Aorta (tissue), 5 donors: ENCODE measurements around the gene KRT15. TPM values are rescaled to one million over a fixed set of nuclear protein-coding genes. Genes with fewer than 3 reads are reported as not detected.
A peak's percentile ranks its signal among the peaks of the same experiment; 100 is the strongest.
"Not testable (repeated sequence)": the region's sequence is repeated elsewhere in the genome, so short reads cannot be mapped to it uniquely, and the experiment has no call there.

Experiments used
- ATAC-seq: fragments of 200-7000 bp; cut with Tn5 transposase; one replicate; pipeline ENCODE4 v1.9.1; 2022; ENCODE audit warnings: moderate library complexity; ENCODE audit not compliant: low FRiP score
- DNase-seq, 2 donors: peaks; one replicate each; pipeline ENCODE4 v3.0.0-alpha.2; 2020
- H3K27ac ChIP-seq, 2 donors: one replicate each; pipeline ENCODE4 v1.5.1; 2013; ENCODE audit warnings: low read length in 2 of 2, mild to moderate bottlenecking in 2 of 2, moderate library complexity in 2 of 2, control low read depth in 1 of 2, inconsistent platforms in 1 of 2, low read depth in 1 of 2
- H3K27me3 ChIP-seq, 2 donors: one replicate each; pipeline ENCODE4 v1.6.1; 2013; ENCODE audit warnings: control low read depth in 1 of 2, low read length in 1 of 2, mild to moderate bottlenecking in 1 of 2, moderate library complexity in 1 of 2; ENCODE audit not compliant: insufficient read depth in 2 of 2, control insufficient read depth in 1 of 2
- H3K36me3 ChIP-seq, 2 donors: one replicate each; pipeline ENCODE4 v1.6.1; 2013; ENCODE audit warnings: control low read depth in 1 of 2, low read length in 1 of 2, mild to moderate bottlenecking in 1 of 2; ENCODE audit not compliant: insufficient read depth in 2 of 2, control insufficient read depth in 1 of 2
- H3K4me1 ChIP-seq, 2 donors: one replicate each; pipeline ENCODE4 v1.6.1; 2013; ENCODE audit warnings: low read length in 2 of 2, control low read depth in 1 of 2, mild to moderate bottlenecking in 1 of 2, moderate library complexity in 1 of 2; ENCODE audit not compliant: insufficient read depth in 2 of 2, control insufficient read depth in 1 of 2
- H3K4me3 ChIP-seq, 2 donors: one replicate each; pipeline ENCODE4 v1.5.1; 2013; ENCODE audit warnings: low read length in 2 of 2, control low read depth in 1 of 2, mild to moderate bottlenecking in 1 of 2
- H3K9me3 ChIP-seq: one replicate; pipeline ENCODE4 v1.6.1; 2013; ENCODE audit warnings: mild to moderate bottlenecking, low read length; ENCODE audit not compliant: control insufficient read depth
- WGBS, 2 donors: extraction: QIAGEN DNeasy Blood & Tissue Kit; methylation state at CpG; one replicate each; pipeline ENCODE4 v1.1.7; 2013; 5-methylcytosine and 5-hydroxymethylcytosine counted together
- intact Hi-C, 2 donors: fragments of 100-400 bp; cut with DNase I; formaldehyde crosslinking; loops; one replicate each; pipeline versions ENCODE4 v1.14.2 to v1.15.0; 2022
- polyA plus RNA-seq, 2 donors: library from polyadenylated mRNA; stranded (reverse); fragments of 200-250 nt; gene quantifications; one replicate each; pipeline ENCODE4 v1.2.3, GENCODE V29; 2013
- total RNA-seq, 2 donors: library from RNA; stranded (reverse); fragmentation: NEBNext Ultra II Directional; extraction: Animal tissue kit (Norgen Biotek cat#: 25700); gene quantifications; one replicate each; pipeline ENCODE4 v1.2.1, GENCODE V29; 2021
- donor health status: healthy with polysubstance abuse.
- donor health status: Bipolar disorder and iron deficiency.
- donor health status: DM: no; HTN: no; CAD: no.
- donor health status: DM: no; HTN: no; CAD: no.
- donor health status: DM: yes; HTN: yes; CAD: no.

KRT15 gene
- total and polyA plus RNA-seq, 4 donors: 0.56 to 1.9 TPM; not detected in 2

- Histone ChIP-seq H3K36me3 (no peaks in the 10 kb centered on the region), H3K4me3 (no peak overlapping the region), H3K27ac (peak overlapping the region in 1 of 2 donors; percentile 6), H3K9me3 (no peaks in the 10 kb centered on the region), H3K4me1 (no peaks in the 10 kb centered on the region), H3K27me3 (no peaks in the 10 kb centered on the region)
- DNase-seq (peak; percentile 94), ATAC-seq (peak; percentile 88)
- WGBS, 2 donors: 15 to 17% methylated on average over 23 of the region's 23 CpGs
- intact Hi-C loops: loop anchor here (1.0 to 10.0 kb wide), 7 partner anchors 56 to 746 kb away; no protein-coding TSS in a partner anchor
Observed at GRCh38 chr17:41547921-41548843, 29.5 kb upstream of the KRT15 start.

- Histone ChIP-seq H3K4me1 (no peaks in the 10 kb centered on the region), H3K27ac (peak overlapping the region in 1 of 2 donors; percentile 6), H3K27me3 (no peaks in the 10 kb centered on the region), H3K4me3 (no peak overlapping the region), H3K9me3 (no peaks in the 10 kb centered on the region), H3K36me3 (no peaks in the 10 kb centered on the region)
- ATAC-seq: peak; percentile 15
- intact Hi-C loops: loop anchor here (5.0 to 10.0 kb wide), 4 partner anchors 55 to 745 kb away; no protein-coding TSS in a partner anchor
- 47% methylated on average over 9 of the region's 9 CpGs for WGBS, 2 donors
- peak in 1 of 2 donors; percentile 67 for DNase-seq
Observed at GRCh38 chr17:41547378-41547841, 28.7 kb upstream of the KRT15 start.

GRCh38 chr17:41546819-41547218 is 28.1 kb upstream of the KRT15 start:
- DNase-seq: peak in 1 of 2 donors; percentile 16
- intact Hi-C loops: loop anchor here (5.0 to 10.0 kb wide), 4 partner anchors 55 to 745 kb away; no protein-coding TSS in a partner anchor
- Histone ChIP-seq H3K4me1 (no peaks in the 10 kb centered on the region), H3K36me3 (no peaks in the 10 kb centered on the region), H3K27me3 (no peaks in the 10 kb centered on the region), H3K4me3 (no peak overlapping the region), H3K27ac (peak overlapping the region in 1 of 2 donors; percentile 6), H3K9me3 (no peaks in the 10 kb centered on the region)
- no peak for ATAC-seq
- WGBS, 2 donors: 99 to 100% methylated on average over 3 of the region's 3 CpGs

GRCh38 chr17:41545829-41546410 is 27.2 kb upstream of the KRT15 start:
- H3K4me3 ChIP-seq: no peak overlapping the region
- H3K27me3 ChIP-seq: no peaks in the 10 kb centered on the region
- intact Hi-C loops: loop anchor here (5.0 to 10.0 kb wide), 4 partner anchors 54 to 744 kb away; no protein-coding TSS in a partner anchor
- ATAC-seq (no peak), DNase-seq (peak in 1 of 2 donors; percentile 66)
- no peaks in the 10 kb centered on the region for H3K9me3 ChIP-seq
- WGBS, 2 donors: 80 to 83% methylated on average over 12 to 13 of the region's 13 CpGs
- H3K36me3 ChIP-seq: no peaks in the 10 kb centered on the region
- H3K27ac ChIP-seq: no peak overlapping the region
- H3K4me1 ChIP-seq: no peaks in the 10 kb centered on the region

GRCh38 chr17:41544935-41545334 is 26.2 kb upstream of the KRT15 start:
- WGBS, 2 donors: 90 to 96% methylated on average over 5 of the region's 5 CpGs
- Histone ChIP-seq H3K27ac (no peak overlapping the region), H3K4me1 (no peaks in the 10 kb centered on the region), H3K4me3 (no peak overlapping the region), H3K27me3 (no peaks in the 10 kb centered on the region), H3K9me3 (no peaks in the 10 kb centered on the region), H3K36me3 (no peaks in the 10 kb centered on the region)
- intact Hi-C loops: loop anchor here (5.0 to 10.0 kb wide), 5 partner anchors 53 to 743 kb away; no protein-coding TSS in a partner anchor
- DNase-seq: peak in 1 of 2 donors; percentile 20
- no peak for ATAC-seq

GRCh38 chr17:41544491-41544892 is 25.8 kb upstream of the KRT15 start:
- 21 to 24% methylated on average over 5 of the region's 5 CpGs for whole genome bisulfite sequencing, 2 donors
- Histone ChIP-seq H3K36me3 (no peaks in the 10 kb centered on the region), H3K27ac (no peak overlapping the region), H3K4me3 (no peak overlapping the region), H3K4me1 (no peaks in the 10 kb centered on the region), H3K9me3 (no peaks in the 10 kb centered on the region), H3K27me3 (no peaks in the 10 kb centered on the region)
- no peak for ATAC-seq
- peak in 1 of 2 donors; percentile 65 for DNase-seq
- intact Hi-C loops: loop anchor here (5.0 to 10.0 kb wide), 2 partner anchors 727 to 740 kb away; no protein-coding TSS in a partner anchor

GRCh38 chr17:41542786-41543185 is 24.1 kb upstream of the KRT15 start:
- intact Hi-C loops: loop anchor here (5.0 to 10.0 kb wide), 2 partner anchors 725 to 738 kb away; no protein-coding TSS in a partner anchor
- not testable (repeated sequence) for H3K9me3 ChIP-seq, H3K4me3 ChIP-seq, H3K4me1 ChIP-seq, H3K36me3 ChIP-seq, ATAC-seq, H3K27ac ChIP-seq, H3K27me3 ChIP-seq
- DNase-seq: peak in 1 of 2 donors; percentile 33
- 84 to 86% methylated on average over 10 of the region's 10 CpGs for WGBS, 2 donors

- Histone ChIP-seq H3K4me3 (no peak overlapping the region), H3K27ac (no peak overlapping the region), H3K4me1 (no peaks in the 10 kb centered on the region), H3K9me3 (no peaks in the 10 kb centered on the region), H3K36me3 (no peaks in the 10 kb centered on the region), H3K27me3 (no peaks in the 10 kb centered on the region)
- WGBS, 2 donors: 67 to 81% methylated on average over 2 of the region's 2 CpGs
- ATAC-seq (no peak), DNase-seq (no peak)
- intact Hi-C loops: loop anchor here (5.0 to 10.0 kb wide), 2 partner anchors 725 to 738 kb away; no protein-coding TSS in a partner anchor
Observed at GRCh38 chr17:41542357-41542756, 23.7 kb upstream of the KRT15 start.
